HCT116 (cell line): ENCODE results near the gene TAL1. TPM values are rescaled to one million over a fixed set of nuclear protein-coding genes. Genes with fewer than 3 reads are reported as not detected.

ENCODE experiments used
- ATAC-seq: fragments of 200-7000 bp; cut with Tn5 transposase; 2 replicates; pipeline ENCODE4 v1.9.1; 2020; ENCODE audit warnings: mild to moderate bottlenecking, moderate library complexity
- BruUV-seq: library from RNA; stranded (reverse); fragments of 400-500 nt; replicated peaks from 2 replicates; lab custom pipeline; 2021; lab: Mats Ljungman, UMichigan
- CTCF ChIA-PET: fragments of 300-600 bp; sonication (Branson Sonifier 250); formaldehyde crosslinking; loops from one replicate; lab custom pipeline; 2021; ENCODE audit warnings: antibody characterized with exemption; lab: Charles Lee
- POLR2A ChIA-PET: fragments of 300-600, 350-600 bp; sonication (Branson Sonifier 250); formaldehyde crosslinking; loops from one replicate; lab custom pipeline; 2021; ENCODE audit warnings: antibody characterized with exemption; lab: Charles Lee
- RAD21 ChIA-PET, 2 experiments: fragments of 300-600 bp; sonication (Branson Sonifier 250); formaldehyde crosslinking; loops; one replicate each; lab custom pipeline; 2023; ENCODE audit warnings: low total read pairs in 2 of 2; ENCODE audit not compliant: uncharacterized antibody in 2 of 2, unreplicated experiment in 2 of 2, low non-redundant PET in 1 of 2; lab: Charles Lee
- DNase-seq: peaks from one replicate; pipeline ENCODE4 v3.0.0-alpha.2; 2010; ENCODE audit warnings: low read depth, low spot score
- H2AFZ ChIP-seq: fragments of 200-600 bp; shearing (Covaris generic), sonication (generic); 2 replicates; pipeline ENCODE4 v1.6.1; 2017; ENCODE audit warnings: low read depth, mixed run types, mixed read lengths, antibody characterized with exemption, low read length; ENCODE audit not compliant: poor library complexity, severe bottlenecking
- H3K27ac ChIP-seq: 2 replicates; pipeline ENCODE4 v1.5.1; 2012; ENCODE audit warnings: low read depth, low read length
- H3K27me3 ChIP-seq: fragments of 200-600 bp; sonication (generic); 2 replicates; pipeline ENCODE4 v1.6.1; 2016; ENCODE audit warnings: mixed run types, low read length, mixed read lengths; ENCODE audit not compliant: insufficient read depth
- H3K36me3 ChIP-seq, 2 experiments: fragments of 200-500 bp in 1 of 2; fragments of 200-600 bp in 1 of 2; sonication (Bioruptor generic) in 1 of 2; sonication (generic) in 1 of 2; 2 replicates each; pipeline versions ENCODE4 v1.5.1 to v1.6.1; 2014 to 2016; ENCODE audit warnings: low read length in 2 of 2, inconsistent platforms in 1 of 2, mixed read lengths in 1 of 2, mixed run types in 1 of 2; ENCODE audit not compliant: insufficient read depth in 2 of 2, control insufficient read depth in 1 of 2
- H3K4me1 ChIP-seq, 2 experiments: fragments of 200-600 bp in 1 of 2; sonication (generic) in 1 of 2; 2 replicates each; pipeline versions ENCODE4 v1.5.1 to v1.6.1; 2012 to 2017; ENCODE audit warnings: low read length in 2 of 2, inconsistent platforms in 1 of 2, mild to moderate bottlenecking in 1 of 2, mixed read lengths in 1 of 2, mixed run types in 1 of 2, moderate library complexity in 1 of 2; ENCODE audit not compliant: insufficient read depth in 2 of 2, control insufficient read depth in 1 of 2
- H3K4me2 ChIP-seq: fragments of 200-600 bp; sonication (generic); 2 replicates; pipeline ENCODE4 v1.6.1; 2017; ENCODE audit warnings: mixed run types, low read length, mixed read lengths
- H3K4me3 ChIP-seq, 2 experiments: fragments of 200-600 bp in 1 of 2; sonication (generic) in 1 of 2; replicated peaks in 1 of 2; 2 replicates each; pipeline ENCODE4 v1.5.1; 2011 to 2016; ENCODE audit warnings: low read length in 2 of 2, control low read depth in 1 of 2, low read depth in 1 of 2, mild to moderate bottlenecking in 1 of 2, mixed read lengths in 1 of 2, mixed run types in 1 of 2
- H3K79me2 ChIP-seq: fragments of 200-600 bp; sonication (generic); 2 replicates; pipeline ENCODE4 v1.6.1; 2017; ENCODE audit warnings: mild to moderate bottlenecking, mixed run types, low read length, moderate library complexity, mixed read lengths; ENCODE audit not compliant: insufficient read depth
- H3K9ac ChIP-seq: fragments of 200-600 bp; sonication (generic); 2 replicates; pipeline ENCODE4 v1.6.1; 2016; ENCODE audit warnings: low read length, mixed read lengths
- H3K9me2 ChIP-seq: fragments of 200-600 bp; sonication (generic), shearing (Covaris generic); 2 replicates; pipeline ENCODE4 v1.6.1; 2017; ENCODE audit warnings: mixed run types, mild to moderate bottlenecking, moderate library complexity; ENCODE audit not compliant: insufficient read depth
- H3K9me3 ChIP-seq, 2 experiments: fragments of 200-500 bp in 1 of 2; fragments of 200-600 bp in 1 of 2; sonication (Bioruptor generic) in 1 of 2; sonication (generic) in 1 of 2; 2 replicates each; pipeline ENCODE4 v1.6.1; 2014 to 2017; ENCODE audit warnings: low read length in 2 of 2, mixed read lengths in 2 of 2, inconsistent platforms in 1 of 2, low read depth in 1 of 2, mild to moderate bottlenecking in 1 of 2, mixed run types in 1 of 2, moderate library complexity in 1 of 2; ENCODE audit not compliant: control insufficient read depth in 1 of 2, insufficient read depth in 1 of 2
- H4K20me1 ChIP-seq: fragments of 200-600 bp; sonication (generic), shearing (Covaris generic); 2 replicates; pipeline ENCODE4 v1.6.1; 2017; ENCODE audit warnings: mixed run types, mild to moderate bottlenecking, moderate library complexity; ENCODE audit not compliant: insufficient read depth
- CBX3 ChIP-seq: IDR thresholded peaks from 2 replicates; pipeline ENCODE4 v1.6.1; 2012; ENCODE audit warnings: low read depth
- CEBPB ChIP-seq: IDR thresholded peaks from 2 replicates; pipeline ENCODE4 v1.6.1; 2012; ENCODE audit warnings: low read depth
- CTCF ChIP-seq, 3 experiments: fragments of 200-600 bp in 1 of 3; sonication (generic) in 1 of 3; IDR thresholded peaks in 2 of 3; conservative IDR thresholded peaks in 1 of 3; 2 replicates each; pipeline ENCODE4 v1.5.1; 2012 to 2017; ENCODE audit warnings: low read depth in 2 of 3, low read length in 2 of 3, antibody characterized with exemption in 1 of 3, borderline replicate concordance in 1 of 3, control low read depth in 1 of 3, mild to moderate bottlenecking in 1 of 3, mixed read lengths in 1 of 3, mixed run types in 1 of 3, moderate library complexity in 1 of 3; ENCODE audit not compliant: insufficient read depth in 1 of 3
- EGR1 ChIP-seq: IDR thresholded peaks from 2 replicates; pipeline ENCODE4 v1.6.1; 2012; ENCODE audit warnings: low read depth
- EZH2 ChIP-seq: fragments of 200-600 bp; sonication (generic); IDR thresholded peaks from 2 replicates; pipeline ENCODE4 v1.6.1; 2017; ENCODE audit warnings: antibody characterized with exemption, mixed run types
- FOSL1 ChIP-seq: IDR thresholded peaks from 2 replicates; pipeline ENCODE4 v1.6.1; 2012; ENCODE audit warnings: low read depth
- POLR2A ChIP-seq: IDR thresholded peaks from 2 replicates; pipeline ENCODE4 v1.7.0; 2011; ENCODE audit warnings: borderline replicate concordance; ENCODE audit not compliant: insufficient read depth, insufficient read length; ENCODE audit errors: extremely low read depth
- POLR2AphosphoS5 ChIP-seq: IDR thresholded peaks from 2 replicates; pipeline ENCODE4 v1.6.1; 2011; ENCODE audit warnings: mild to moderate bottlenecking, low read depth, low read length, moderate library complexity
- RAD21 ChIP-seq: IDR thresholded peaks from 2 replicates; pipeline ENCODE4 v1.6.1; 2012; ENCODE audit warnings: low read depth, mild to moderate bottlenecking
- SIN3A ChIP-seq: IDR thresholded peaks from 2 replicates; pipeline ENCODE4 v1.6.1; 2012; ENCODE audit warnings: low read depth
- SRF ChIP-seq: IDR thresholded peaks from 2 replicates; pipeline ENCODE4 v1.6.1; 2012; ENCODE audit warnings: low read depth
- TCF7L2 ChIP-seq: IDR thresholded peaks from 2 replicates; pipeline ENCODE4 v1.7.0; 2011; ENCODE audit warnings: borderline replicate concordance, inconsistent platforms; ENCODE audit not compliant: insufficient read depth, insufficient read length; ENCODE audit errors: extremely low read depth
- YY1 ChIP-seq: IDR thresholded peaks from 2 replicates; pipeline ENCODE4 v1.6.1; 2011; ENCODE audit warnings: low read length, low read depth, moderate library complexity, mild to moderate bottlenecking; ENCODE audit not compliant: insufficient replicate concordance; ENCODE audit errors: extremely low read depth
- ZNF274 ChIP-seq: fragments of 200-500 bp; sonication (Bioruptor generic); IDR thresholded peaks from 2 replicates; pipeline ENCODE4 v1.6.1; 2014; ENCODE audit warnings: mild to moderate bottlenecking, low read depth, low read length, inconsistent platforms
- intact Hi-C: fragments of 100-400 bp; cut with micrococcal nuclease; formaldehyde crosslinking; loops from 2 replicates; pipeline ENCODE4 v1.10.0; 2022
- total RNA-seq: library from RNA; stranded (reverse); gene quantifications from one replicate; pipeline ENCODE4 v1.2.1, GENCODE V29; 2021; ENCODE audit not compliant: unreplicated experiment
- TF ChIP-seq, protein P1 (sequence below): IDR thresholded peaks from 2 replicates; pipeline ENCODE4 v1.6.1; 2011; ENCODE audit warnings: mild to moderate bottlenecking, low read length, moderate library complexity; ENCODE audit not compliant: insufficient replicate concordance; ENCODE audit errors: extremely low read depth
- TF ChIP-seq, protein P2 (sequence below): IDR thresholded peaks from 2 replicates; pipeline ENCODE4 v1.6.1; 2012

The TAL1 gene
- total RNA-seq, 1 experiment from 2014 or later = 0.05 TPM

- intact Hi-C loops = no loop called here
- ChIA-PET RAD21 (no interaction called here), POLR2A (no interaction called here), CTCF (no interaction called here)
- no TSS peak for BruUV-seq
- Histone ChIP-seq H3K9me2 (no peaks in the 10 kb centered on the region), H3K79me2 (no peaks in the 10 kb centered on the region), H3K27ac (no peak overlapping the region), H2AFZ (no peak overlapping the region), H3K4me3 (no peak overlapping the region), H3K27me3 (no peaks in the 10 kb centered on the region), H4K20me1 (no peaks in the 10 kb centered on the region), H3K36me3 (no peaks in the 10 kb centered on the region), H3K4me2 (no peak overlapping the region), H3K9me3 (no peaks in the 10 kb centered on the region), H3K4me1 (no peaks in the 10 kb centered on the region), H3K9ac (no peak overlapping the region)
- ATAC-seq (0 out of 2 replicates have a peak, but pooled peaks have one; percentile 34), DNase-seq (no peak)
- TF ChIP-seq POLR2A (no peak), FOSL1 (no peak), CTCF (IDR thresholded peaks at IDR 0.05 in 2 of 3, conservative IDR thresholded peaks at IDR 0.05 in 1 of 3; ENCODE audit: borderline replicate concordance in 1 of 3, insufficient read depth in 1 of 3, low read depth in 2 of 3, low read length in 2 of 3) (no peak), SRF (no peak), TCF7L2 (no peak), SIN3A (no peak), EGR1 (no peak), ZNF274 (no peak), YY1 (no peak), RAD21 (no peak), POLR2AphosphoS5 (no peak), CBX3 (no peak), CEBPB (no peak), EZH2 (no peak)
- TF ChIP-seq, protein P1, sequence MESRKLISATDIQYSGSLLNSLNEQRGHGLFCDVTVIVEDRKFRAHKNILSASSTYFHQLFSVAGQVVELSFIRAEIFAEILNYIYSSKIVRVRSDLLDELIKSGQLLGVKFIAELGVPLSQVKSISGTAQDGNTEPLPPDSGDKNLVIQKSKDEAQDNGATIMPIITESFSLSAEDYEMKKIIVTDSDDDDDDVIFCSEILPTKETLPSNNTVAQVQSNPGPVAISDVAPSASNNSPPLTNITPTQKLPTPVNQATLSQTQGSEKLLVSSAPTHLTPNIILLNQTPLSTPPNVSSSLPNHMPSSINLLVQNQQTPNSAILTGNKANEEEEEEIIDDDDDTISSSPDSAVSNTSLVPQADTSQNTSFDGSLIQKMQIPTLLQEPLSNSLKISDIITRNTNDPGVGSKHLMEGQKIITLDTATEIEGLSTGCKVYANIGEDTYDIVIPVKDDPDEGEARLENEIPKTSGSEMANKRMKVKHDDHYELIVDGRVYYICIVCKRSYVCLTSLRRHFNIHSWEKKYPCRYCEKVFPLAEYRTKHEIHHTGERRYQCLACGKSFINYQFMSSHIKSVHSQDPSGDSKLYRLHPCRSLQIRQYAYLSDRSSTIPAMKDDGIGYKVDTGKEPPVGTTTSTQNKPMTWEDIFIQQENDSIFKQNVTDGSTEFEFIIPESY = no peak
- TF ChIP-seq, protein P2, sequence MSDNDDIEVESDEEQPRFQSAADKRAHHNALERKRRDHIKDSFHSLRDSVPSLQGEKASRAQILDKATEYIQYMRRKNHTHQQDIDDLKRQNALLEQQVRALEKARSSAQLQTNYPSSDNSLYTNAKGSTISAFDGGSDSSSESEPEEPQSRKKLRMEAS = no peak
Observed at GRCh38 chr1:47210666-47211065, 21.4 kb downstream of the TAL1 start.
